Measurements from ENCODE around the gene ERC2.

ERC2 gene

DNA sequence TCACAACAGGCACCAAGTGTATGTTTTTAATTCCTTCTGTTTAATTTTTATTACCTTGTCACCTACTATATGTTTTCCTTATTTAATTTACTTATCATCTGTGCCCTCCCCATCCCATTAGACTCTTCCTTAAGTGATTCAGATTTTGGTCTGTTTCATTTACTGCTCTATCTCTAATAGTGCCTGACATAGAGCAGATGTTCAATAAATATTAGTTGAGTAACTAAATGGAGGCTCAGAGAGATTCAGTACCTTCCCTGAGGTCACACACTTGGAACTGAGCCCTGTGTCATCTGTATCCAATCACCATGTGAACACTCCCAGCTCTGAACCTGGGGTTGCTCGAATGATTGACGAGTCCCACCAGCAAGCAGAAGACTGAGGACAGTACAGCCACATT lies 663.1 kb downstream of the ERC2 start:
- POLR2A ChIA-PET = no interaction called here
- no peak for TF ChIP-seq WT1 (tag by site-specific recombination; IDR thresholded peaks at IDR 0.05)
- no peak for TF ChIP-seq BCL11B (tag by site-specific recombination; IDR thresholded peaks at IDR 0.05; ENCODE audit: low read depth)
- TF ChIP-seq, protein P1, sequence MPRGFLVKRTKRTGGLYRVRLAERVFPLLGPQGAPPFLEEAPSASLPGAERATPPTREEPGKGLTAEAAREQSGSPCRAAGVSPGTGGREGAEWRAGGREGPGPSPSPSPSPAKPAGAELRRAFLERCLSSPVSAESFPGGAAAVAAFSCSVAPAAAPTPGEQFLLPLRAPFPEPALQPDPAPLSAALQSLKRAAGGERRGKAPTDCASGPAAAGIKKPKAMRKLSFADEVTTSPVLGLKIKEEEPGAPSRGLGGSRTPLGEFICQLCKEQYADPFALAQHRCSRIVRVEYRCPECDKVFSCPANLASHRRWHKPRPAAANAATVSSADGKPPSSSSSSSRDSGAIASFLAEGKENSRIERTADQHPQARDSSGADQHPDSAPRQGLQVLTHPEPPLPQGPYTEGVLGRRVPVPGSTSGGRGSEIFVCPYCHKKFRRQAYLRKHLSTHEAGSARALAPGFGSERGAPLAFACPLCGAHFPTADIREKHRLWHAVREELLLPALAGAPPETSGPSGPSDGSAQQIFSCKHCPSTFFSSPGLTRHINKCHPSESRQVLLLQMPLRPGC (tag by site-specific recombination; IDR thresholded peaks at IDR 0.05) = no peak
- no peak for TF ChIP-seq ZBTB17 (tag by site-specific recombination; IDR thresholded peaks at IDR 0.05)
- no peak for TF ChIP-seq ZNF768 (tag by site-specific recombination; IDR thresholded peaks at IDR 0.05)
- no peak for TF ChIP-seq ZNF621 (tag by site-specific recombination; IDR thresholded peaks at IDR 0.05)
- TF ChIP-seq ZNF248 (tag by site-specific recombination; IDR thresholded peaks at IDR 0.05) = no peak
- TF ChIP-seq ZNF626 (tag by site-specific recombination; IDR thresholded peaks at IDR 0.05) = no peak
- TF ChIP-seq ZNF792 (tag by site-specific recombination; IDR thresholded peaks at IDR 0.05) = no peak
- TF ChIP-seq ZNF629 (tag by site-specific recombination; IDR thresholded peaks at IDR 0.05) = no peak
- TF ChIP-seq, protein P2, sequence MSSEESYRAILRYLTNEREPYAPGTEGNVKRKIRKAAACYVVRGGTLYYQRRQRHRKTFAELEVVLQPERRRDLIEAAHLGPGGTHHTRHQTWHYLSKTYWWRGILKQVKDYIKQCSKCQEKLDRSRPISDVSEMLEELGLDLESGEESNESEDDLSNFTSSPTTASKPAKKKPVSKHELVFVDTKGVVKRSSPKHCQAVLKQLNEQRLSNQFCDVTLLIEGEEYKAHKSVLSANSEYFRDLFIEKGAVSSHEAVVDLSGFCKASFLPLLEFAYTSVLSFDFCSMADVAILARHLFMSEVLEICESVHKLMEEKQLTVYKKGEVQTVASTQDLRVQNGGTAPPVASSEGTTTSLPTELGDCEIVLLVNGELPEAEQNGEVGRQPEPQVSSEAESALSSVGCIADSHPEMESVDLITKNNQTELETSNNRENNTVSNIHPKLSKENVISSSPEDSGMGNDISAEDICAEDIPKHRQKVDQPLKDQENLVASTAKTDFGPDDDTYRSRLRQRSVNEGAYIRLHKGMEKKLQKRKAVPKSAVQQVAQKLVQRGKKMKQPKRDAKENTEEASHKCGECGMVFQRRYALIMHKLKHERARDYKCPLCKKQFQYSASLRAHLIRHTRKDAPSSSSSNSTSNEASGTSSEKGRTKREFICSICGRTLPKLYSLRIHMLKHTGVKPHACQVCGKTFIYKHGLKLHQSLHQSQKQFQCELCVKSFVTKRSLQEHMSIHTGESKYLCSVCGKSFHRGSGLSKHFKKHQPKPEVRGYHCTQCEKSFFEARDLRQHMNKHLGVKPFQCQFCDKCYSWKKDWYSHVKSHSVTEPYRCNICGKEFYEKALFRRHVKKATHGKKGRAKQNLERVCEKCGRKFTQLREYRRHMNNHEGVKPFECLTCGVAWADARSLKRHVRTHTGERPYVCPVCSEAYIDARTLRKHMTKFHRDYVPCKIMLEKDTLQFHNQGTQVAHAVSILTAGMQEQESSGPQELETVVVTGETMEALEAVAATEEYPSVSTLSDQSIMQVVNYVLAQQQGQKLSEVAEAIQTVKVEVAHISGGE (tag by site-specific recombination; conservative IDR thresholded peaks at IDR 0.05; ENCODE audit: low read depth) = no peak
- TF ChIP-seq ZEB2 (tag by site-specific recombination; IDR thresholded peaks at IDR 0.05) = no peak
- no peak for TF ChIP-seq SCRT2 (tag by site-specific recombination; IDR thresholded peaks at IDR 0.05)
- TF ChIP-seq ZNF239 (tag by site-specific recombination; IDR thresholded peaks at IDR 0.05) = no peak
- TF ChIP-seq, protein P3, sequence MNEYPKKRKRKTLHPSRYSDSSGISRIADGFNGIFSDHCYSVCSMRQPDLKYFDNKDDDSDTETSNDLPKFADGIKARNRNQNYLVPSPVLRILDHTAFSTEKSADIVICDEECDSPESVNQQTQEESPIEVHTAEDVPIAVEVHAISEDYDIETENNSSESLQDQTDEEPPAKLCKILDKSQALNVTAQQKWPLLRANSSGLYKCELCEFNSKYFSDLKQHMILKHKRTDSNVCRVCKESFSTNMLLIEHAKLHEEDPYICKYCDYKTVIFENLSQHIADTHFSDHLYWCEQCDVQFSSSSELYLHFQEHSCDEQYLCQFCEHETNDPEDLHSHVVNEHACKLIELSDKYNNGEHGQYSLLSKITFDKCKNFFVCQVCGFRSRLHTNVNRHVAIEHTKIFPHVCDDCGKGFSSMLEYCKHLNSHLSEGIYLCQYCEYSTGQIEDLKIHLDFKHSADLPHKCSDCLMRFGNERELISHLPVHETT (tag by site-specific recombination; IDR thresholded peaks at IDR 0.05) = no peak
- TF ChIP-seq ZNF48 (tag by site-specific recombination; IDR thresholded peaks at IDR 0.05) = no peak

DNA sequence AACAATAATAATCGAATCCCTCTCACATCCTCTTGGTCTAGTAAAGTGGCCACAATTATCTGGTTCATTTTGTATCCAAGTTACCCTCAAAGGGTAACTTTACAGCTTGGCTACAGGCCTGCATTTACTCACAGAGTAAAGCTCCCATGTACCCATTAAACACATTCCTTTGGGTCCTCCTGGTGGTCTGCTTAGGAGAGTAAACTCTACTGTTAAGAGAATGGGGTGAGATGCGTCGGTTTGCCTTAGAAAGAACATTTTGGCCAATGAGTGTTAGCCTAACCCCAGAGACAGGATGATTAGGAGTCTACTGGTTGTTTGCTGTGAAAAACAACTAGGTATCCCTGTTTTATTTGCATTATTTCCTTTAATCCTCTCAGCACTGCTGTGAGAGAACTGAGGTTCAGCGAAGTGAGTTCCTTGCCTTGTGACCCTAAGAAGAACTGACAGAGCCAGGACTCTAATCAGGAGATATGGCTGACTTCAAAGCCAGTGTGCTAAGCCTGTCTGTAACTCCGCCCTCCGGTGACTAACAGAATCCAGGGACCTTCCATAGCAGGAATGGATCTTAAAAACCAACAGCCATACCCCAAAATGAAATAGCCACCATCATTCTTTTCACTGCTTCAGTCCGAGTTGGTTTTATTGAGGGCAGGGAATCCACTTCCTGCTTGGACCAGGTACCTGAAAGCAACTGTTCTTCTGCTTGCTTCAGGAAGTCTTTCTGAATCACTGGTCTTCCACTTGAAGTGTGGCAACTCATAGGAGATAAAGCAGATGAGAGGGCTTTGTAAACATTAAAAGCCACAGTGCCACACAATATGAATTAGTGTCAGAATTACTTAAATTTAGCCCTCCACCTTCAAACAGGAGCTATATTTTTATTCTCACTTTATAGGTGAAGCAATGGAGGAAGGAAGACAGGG lies 663.8 kb downstream of the ERC2 start:
- POLR2A ChIA-PET = no interaction called here
- CTCF ChIA-PET = interaction anchor here (0.5 kb wide), 1 partner anchor 63 kb away, joined by 3 read pairs; no protein-coding TSS in a partner anchor

More for the DNA sequence above, 663.1 kb downstream of the ERC2 start:
- CTCF ChIA-PET = no interaction called here
- Histone ChIP-seq H3K4me1 (ENCODE audit: control insufficient read depth, insufficient read depth, low read length) (no peaks in the 10 kb centered on the region), H3K4me3 (ENCODE audit: low read depth, low read length) (no peak overlapping the region), H3K27ac (ENCODE audit: extremely low read depth, low read depth, low read length) (no peak overlapping the region), H3K36me3 (ENCODE audit: control insufficient read depth in 2 of 2, insufficient read depth in 1 of 2, low read length in 2 of 2) (no peaks in the 10 kb centered on the region), H3K9me3 (ENCODE audit: control insufficient read depth, insufficient read depth, low read depth, low read length) (no peaks in the 10 kb centered on the region)

More for the DNA sequence above, 663.8 kb downstream of the ERC2 start:
- TF ChIP-seq, protein P4, sequence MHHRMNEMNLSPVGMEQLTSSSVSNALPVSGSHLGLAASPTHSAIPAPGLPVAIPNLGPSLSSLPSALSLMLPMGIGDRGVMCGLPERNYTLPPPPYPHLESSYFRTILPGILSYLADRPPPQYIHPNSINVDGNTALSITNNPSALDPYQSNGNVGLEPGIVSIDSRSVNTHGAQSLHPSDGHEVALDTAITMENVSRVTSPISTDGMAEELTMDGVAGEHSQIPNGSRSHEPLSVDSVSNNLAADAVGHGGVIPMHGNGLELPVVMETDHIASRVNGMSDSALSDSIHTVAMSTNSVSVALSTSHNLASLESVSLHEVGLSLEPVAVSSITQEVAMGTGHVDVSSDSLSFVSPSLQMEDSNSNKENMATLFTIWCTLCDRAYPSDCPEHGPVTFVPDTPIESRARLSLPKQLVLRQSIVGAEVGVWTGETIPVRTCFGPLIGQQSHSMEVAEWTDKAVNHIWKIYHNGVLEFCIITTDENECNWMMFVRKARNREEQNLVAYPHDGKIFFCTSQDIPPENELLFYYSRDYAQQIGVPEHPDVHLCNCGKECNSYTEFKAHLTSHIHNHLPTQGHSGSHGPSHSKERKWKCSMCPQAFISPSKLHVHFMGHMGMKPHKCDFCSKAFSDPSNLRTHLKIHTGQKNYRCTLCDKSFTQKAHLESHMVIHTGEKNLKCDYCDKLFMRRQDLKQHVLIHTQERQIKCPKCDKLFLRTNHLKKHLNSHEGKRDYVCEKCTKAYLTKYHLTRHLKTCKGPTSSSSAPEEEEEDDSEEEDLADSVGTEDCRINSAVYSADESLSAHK (tag by site-specific recombination; IDR thresholded peaks at IDR 0.05) = no peak
- TF ChIP-seq ZNF830 (tag by site-specific recombination; IDR thresholded peaks at IDR 0.05; ENCODE audit: low read depth) = no peak
- TF ChIP-seq, protein P5, sequence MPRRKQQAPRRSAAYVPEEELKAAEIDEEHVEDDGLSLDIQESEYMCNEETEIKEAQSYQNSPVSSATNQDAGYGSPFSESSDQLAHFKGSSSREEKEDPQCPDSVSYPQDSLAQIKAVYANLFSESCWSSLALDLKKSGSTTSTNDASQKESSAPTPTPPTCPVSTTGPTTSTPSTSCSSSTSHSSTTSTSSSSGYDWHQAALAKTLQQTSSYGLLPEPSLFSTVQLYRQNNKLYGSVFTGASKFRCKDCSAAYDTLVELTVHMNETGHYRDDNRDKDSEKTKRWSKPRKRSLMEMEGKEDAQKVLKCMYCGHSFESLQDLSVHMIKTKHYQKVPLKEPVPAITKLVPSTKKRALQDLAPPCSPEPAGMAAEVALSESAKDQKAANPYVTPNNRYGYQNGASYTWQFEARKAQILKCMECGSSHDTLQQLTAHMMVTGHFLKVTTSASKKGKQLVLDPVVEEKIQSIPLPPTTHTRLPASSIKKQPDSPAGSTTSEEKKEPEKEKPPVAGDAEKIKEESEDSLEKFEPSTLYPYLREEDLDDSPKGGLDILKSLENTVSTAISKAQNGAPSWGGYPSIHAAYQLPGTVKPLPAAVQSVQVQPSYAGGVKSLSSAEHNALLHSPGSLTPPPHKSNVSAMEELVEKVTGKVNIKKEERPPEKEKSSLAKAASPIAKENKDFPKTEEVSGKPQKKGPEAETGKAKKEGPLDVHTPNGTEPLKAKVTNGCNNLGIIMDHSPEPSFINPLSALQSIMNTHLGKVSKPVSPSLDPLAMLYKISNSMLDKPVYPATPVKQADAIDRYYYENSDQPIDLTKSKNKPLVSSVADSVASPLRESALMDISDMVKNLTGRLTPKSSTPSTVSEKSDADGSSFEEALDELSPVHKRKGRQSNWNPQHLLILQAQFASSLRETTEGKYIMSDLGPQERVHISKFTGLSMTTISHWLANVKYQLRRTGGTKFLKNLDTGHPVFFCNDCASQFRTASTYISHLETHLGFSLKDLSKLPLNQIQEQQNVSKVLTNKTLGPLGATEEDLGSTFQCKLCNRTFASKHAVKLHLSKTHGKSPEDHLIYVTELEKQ (tag by site-specific recombination; IDR thresholded peaks at IDR 0.05; ENCODE audit: borderline replicate concordance) = no peak
- no peak overlapping the region for H3K27ac ChIP-seq (ENCODE audit: extremely low read depth, low read depth, low read length)
- H3K4me1 ChIP-seq (ENCODE audit: control insufficient read depth, insufficient read depth, low read length) = no peaks in the 10 kb centered on the region
- no peaks in the 10 kb centered on the region for H3K9me3 ChIP-seq (ENCODE audit: control insufficient read depth, insufficient read depth, low read depth, low read length)
- H3K36me3 ChIP-seq (ENCODE audit: control insufficient read depth in 2 of 2, insufficient read depth in 1 of 2, low read length in 2 of 2) = no peaks in the 10 kb centered on the region
- no peak overlapping the region for H3K4me3 ChIP-seq (ENCODE audit: low read depth, low read length)

Data from HEK293 (cell line).